ENCODE data around the gene HFM1. TPM values are rescaled to one million over a fixed set of nuclear protein-coding genes. Genes with fewer than 3 reads are reported as not detected.
"Not testable (repeated sequence)": the region's sequence is repeated elsewhere in the genome, so short reads cannot be mapped to it uniquely, and the experiment has no call there.

Gene HFM1, protein sequence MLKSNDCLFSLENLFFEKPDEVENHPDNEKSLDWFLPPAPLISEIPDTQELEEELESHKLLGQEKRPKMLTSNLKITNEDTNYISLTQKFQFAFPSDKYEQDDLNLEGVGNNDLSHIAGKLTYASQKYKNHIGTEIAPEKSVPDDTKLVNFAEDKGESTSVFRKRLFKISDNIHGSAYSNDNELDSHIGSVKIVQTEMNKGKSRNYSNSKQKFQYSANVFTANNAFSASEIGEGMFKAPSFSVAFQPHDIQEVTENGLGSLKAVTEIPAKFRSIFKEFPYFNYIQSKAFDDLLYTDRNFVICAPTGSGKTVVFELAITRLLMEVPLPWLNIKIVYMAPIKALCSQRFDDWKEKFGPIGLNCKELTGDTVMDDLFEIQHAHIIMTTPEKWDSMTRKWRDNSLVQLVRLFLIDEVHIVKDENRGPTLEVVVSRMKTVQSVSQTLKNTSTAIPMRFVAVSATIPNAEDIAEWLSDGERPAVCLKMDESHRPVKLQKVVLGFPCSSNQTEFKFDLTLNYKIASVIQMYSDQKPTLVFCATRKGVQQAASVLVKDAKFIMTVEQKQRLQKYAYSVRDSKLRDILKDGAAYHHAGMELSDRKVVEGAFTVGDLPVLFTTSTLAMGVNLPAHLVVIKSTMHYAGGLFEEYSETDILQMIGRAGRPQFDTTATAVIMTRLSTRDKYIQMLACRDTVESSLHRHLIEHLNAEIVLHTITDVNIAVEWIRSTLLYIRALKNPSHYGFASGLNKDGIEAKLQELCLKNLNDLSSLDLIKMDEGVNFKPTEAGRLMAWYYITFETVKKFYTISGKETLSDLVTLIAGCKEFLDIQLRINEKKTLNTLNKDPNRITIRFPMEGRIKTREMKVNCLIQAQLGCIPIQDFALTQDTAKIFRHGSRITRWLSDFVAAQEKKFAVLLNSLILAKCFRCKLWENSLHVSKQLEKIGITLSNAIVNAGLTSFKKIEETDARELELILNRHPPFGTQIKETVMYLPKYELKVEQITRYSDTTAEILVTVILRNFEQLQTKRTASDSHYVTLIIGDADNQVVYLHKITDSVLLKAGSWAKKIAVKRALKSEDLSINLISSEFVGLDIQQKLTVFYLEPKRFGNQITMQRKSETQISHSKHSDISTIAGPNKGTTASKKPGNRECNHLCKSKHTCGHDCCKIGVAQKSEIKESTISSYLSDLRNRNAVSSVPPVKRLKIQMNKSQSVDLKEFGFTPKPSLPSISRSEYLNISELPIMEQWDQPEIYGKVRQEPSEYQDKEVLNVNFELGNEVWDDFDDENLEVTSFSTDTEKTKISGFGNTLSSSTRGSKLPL (N-terminal part only)
- not detected for total RNA-seq

DNA sequence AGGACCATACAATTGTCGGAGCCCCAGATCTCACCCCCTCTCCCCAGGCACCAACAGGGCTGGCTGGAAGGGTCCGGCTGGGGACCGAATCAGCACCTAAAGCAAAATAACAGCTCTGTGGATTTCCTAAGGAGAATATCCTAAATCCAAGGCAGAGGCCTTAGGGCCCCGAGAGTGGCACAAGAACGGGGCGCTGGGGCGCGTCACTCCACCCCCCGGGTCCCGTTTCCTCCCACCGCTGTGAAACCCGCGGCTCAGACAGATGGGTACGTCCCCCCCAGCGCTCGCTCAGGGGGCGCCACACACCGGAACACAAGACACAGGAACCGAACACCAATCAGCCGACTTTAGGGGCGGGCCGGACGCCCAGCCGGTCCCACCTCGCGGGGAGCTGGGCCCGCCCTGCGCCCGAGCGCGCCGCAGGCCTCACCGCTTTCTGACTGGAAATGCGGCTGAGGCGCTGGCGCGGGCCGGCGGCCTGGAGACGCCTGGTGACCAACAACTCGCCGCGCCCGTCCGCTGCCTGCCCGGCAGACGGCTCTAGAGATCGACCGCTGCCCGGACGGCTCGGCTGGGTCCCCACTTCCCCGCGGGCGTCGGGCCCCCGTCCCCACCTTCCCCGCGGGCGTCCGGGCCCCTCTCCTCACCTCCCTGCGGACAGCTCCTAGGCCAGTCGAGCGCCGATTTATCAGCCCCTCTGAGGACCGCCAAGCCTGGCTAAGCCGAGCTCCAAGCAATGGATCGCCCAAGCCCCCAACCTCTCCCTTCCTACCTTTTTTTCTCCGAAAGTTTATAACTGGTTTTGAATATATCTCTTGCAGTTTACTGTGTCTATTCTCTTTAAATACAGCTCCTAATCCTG, at the start of gene HFM1:
HFM1 (minus strand) TSS at position 687 of the 862 bp plus-strand sequence. CDS start 3,755 bp downstream, outside the sequence.
- DNase-seq, result peak; percentile 2

DNA sequence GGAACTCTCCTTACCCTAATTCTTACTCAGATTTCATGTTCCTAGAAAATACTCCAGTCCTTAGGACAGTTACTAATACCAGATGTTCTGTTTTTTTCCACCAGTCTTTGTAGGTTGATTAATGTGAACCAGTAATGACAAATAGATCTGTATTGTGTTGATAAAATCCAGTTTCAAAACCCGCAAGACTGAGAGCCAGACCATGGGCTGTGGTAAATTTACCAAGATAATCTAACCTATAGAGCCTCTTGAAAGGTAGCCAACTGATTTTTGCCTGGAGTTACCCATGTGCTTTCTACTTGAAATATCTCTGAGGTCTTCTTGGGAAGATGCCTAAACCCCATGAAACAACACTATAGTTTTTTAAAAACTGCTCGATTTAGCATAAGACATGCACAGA, 49.5 kb upstream of the HFM1 start:
- no peak for DNase-seq

- DNase-seq, result no peak
These were observed 45.6 kb upstream of the HFM1 start for GRCh38 chr1:91450260-91450659.

GRCh38 chr1:91447782-91448181, 43.1 kb upstream of the HFM1 start:
- not testable (repeated sequence) for DNase-seq

DNA sequence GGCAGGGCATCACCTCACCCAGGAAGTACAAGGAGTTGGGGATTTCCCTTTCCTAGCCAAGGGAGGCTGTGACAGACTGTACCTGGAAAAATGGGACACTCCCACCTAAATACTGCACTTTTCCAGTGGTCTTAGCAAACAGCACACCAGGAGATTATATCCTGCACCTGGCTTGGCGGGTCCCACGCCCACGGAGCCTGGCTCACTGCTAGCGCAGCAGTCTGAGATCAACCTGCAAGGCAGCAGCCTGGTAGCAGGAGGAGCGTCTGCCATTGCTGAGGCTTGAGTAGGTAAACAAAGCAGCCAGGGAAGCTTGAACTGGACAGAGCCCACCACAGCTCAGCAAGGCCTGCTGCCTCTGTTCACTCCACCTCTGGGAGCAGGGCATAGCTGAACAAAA, 37.3 kb upstream of the HFM1 start:
- not testable (repeated sequence) for DNase-seq

- DNase-seq, result no peak
These were observed 36.2 kb upstream of the HFM1 start for GRCh38 chr1:91440847-91441246.

DNA sequence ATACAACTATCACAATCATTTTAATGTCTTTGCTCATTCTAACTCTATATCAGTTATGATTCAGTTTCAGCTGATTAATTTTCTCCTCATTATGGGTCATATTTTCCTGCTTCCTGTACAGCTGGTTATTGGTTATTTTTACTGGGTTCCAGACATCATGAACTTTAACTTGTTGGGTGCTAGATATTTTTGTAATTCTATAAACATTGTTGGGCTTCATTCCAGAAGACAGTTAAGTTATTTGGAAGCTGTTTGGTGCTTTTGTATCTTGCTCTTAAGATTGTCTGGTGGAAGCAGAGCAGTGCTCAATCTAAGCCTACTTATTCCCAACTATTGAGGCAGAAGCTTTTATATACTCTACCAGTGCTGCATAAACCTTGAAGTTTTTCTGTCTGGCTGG, 34.4 kb upstream of the HFM1 start:
- no peak for DNase-seq

DNA sequence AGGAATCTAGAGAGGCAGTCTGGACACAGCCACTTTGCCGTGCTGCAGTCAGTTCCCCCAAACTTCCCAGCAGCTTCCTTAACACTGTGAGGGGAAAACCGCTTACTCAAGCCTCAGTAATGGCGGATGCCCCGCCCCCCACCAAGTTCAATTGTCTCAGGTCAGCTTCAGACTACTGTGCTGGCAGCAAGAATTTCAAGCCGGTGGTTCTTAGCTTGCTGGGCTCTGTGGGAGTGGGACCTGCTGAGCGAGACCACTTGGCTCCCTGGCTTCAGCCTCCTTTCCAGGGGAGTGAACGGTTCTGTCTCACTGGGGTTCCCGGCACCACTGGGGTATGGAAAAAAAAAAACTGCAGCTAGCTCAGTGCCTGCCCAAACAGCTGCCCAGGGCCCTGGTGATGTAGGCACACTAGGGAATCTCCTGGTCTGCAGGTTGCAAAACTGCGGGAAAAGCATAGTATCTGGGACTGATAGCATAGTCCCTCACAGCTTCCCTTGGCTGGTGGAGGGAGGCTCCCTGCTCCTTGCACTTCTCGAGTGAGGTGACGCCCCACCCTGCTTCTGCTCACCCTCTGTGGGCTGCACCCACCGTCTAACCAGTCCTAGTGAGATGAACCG, 23.7 kb upstream of the HFM1 start:
- no peak for DNase-seq

GRCh38 chr1:91427741-91428140, 23.1 kb upstream of the HFM1 start:
- no peak for DNase-seq

- not testable (repeated sequence) for DNase-seq
These were observed 17.9 kb upstream of the HFM1 start for GRCh38 chr1:91422523-91422922.

- no peak for DNase-seq
These were observed 7.7 kb upstream of the HFM1 start for GRCh38 chr1:91412371-91412770.

GRCh38 chr1:91406773-91407389, 2.2 kb upstream of the HFM1 start:
- DNase-seq, result no peak

DNA sequence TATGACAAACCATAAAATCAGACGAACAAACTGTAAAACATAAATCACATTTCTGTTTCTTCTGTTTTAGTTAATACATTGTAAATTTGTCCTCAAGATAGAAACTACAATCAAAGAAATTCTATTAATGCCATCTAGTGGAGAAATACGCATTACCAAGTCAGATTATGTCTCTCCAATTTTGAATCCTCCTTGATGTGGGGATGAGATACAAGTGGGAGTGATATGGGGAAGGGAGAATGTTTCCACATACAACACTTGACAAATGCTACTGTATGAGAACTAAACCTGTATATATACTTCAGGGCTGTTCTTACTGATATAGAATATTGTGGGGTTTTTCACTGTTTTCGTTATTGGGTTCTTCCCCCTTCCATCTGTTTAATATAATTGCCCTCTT, 2.6 kb downstream of the HFM1 start:
- no peak for DNase-seq

DNA sequence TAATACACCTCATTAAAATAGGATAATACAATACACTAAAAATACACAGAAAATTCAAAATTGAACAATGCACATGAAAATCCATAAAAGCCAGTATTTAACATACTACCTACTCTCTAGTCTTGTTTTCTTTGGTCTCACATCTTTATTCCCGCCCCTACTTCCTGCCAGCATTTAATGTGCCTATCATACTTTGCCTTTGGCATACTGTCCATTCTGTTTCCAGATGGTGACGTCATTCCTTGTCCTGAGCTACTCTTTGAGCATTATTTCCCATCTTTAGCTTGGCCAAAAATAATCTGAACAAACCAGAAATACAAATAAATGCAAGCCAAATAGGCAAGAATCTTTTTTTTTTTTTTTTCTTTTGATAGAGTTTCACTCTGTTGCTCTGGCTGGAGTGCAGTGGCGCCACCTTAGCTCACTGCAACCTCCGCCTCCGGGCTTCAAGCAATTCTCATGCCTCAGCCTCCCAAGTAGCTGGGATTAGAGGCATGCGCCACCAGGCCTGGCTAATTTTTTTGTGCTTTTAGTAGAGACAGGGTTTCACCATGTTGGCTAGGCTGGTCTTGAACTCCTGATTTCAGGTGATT, 4.4 kb downstream of the HFM1 start:
- DNase-seq, result no peak

DNA sequence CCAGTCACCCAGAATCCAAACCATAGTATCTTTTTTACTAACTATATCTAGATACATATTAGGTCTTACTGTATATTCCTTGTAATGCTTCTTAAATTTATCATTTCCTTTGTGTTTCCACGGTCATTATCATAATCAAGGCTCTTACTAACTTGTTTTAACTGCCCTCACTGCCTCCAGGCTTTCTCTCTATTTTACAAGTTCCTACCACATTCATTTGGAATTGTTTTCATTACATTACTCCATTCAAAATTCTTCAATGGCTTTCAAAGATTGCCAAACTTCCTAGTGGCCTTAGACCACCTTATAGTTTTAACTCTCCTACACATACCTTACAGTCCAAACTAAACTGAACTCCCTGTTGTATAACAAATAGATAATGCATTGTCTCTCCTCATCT, 6.3 kb downstream of the HFM1 start:
- no peak for DNase-seq

- no peak for DNase-seq
These were observed 7.0 kb downstream of the HFM1 start for GRCh38 chr1:91397605-91398004.

- no peak for DNase-seq
These were observed 11.6 kb downstream of the HFM1 start for GRCh38 chr1:91393042-91393441.

GRCh38 chr1:91386109-91386508, 18.5 kb downstream of the HFM1 start:
- no peak for DNase-seq

- no peak for DNase-seq
These were observed 21.2 kb downstream of the HFM1 start for GRCh38 chr1:91383456-91383855.

DNA sequence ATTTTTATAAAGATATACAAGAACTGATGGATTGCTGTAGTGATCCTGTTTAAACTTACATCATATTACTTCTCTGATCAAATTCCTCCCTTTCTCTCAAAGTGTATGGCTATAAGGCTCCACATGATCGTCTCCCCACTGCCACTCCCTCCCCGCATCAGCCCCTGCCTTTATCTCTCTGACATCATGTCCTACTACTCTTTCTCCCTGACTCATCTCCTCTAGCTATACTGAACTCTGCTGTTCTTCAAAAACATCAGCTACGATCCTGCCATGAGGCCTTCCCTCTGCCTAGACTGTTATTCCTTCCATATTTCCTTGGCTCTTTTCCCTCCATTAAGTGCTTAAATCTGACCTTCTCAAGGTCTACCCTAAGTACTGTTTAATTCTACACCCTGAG, 22.8 kb downstream of the HFM1 start:
- DNase-seq, result no peak

GRCh38 chr1:91374086-91374485, 30.6 kb downstream of the HFM1 start:
- no peak for DNase-seq

Data from effector CD4-positive, alpha-beta T cell (primary cell).